HG03066 (cell line): ENCODE measurements around the gene ALKBH7.
"Not testable (repeated sequence)": the region's sequence is repeated elsewhere in the genome, so short reads cannot be mapped to it uniquely, and the experiment has no call there.

Experiments
- ATAC-seq: cut with Tn5 transposase; IDR thresholded peaks from one replicate; pipeline ENCODE4 v1.9.1; 2021; ENCODE audit warnings: low read depth; ENCODE audit not compliant: unreplicated experiment

The ALKBH7 gene

GRCh38 chr19:6372594-6373095, at the start of gene ALKBH7:
Gene ALKBH7 (plus strand): TSS chr19:6372794. CDS start chr19:6372821, 27 bp downstream.
- peak; percentile 75 for ATAC-seq

GRCh38 chr19:6324757-6325156, 47.8 kb upstream of the ALKBH7 start:
- ATAC-seq: no peak

- ATAC-seq: no peak
Observed at GRCh38 chr19:6325614-6326013, 47.0 kb upstream of the ALKBH7 start.

GRCh38 chr19:6326815-6327214, 45.8 kb upstream of the ALKBH7 start:
- ATAC-seq: no peak

- no peak for ATAC-seq
Observed at GRCh38 chr19:6333439-6333838, 39.2 kb upstream of the ALKBH7 start, which contains the start of gene ACER1. Gene ACER1 (minus strand): TSS chr19:6333612. CDS start chr19:6333551, 61 bp downstream.

- no peak for ATAC-seq
Observed at GRCh38 chr19:6334490-6335285, 37.9 kb upstream of the ALKBH7 start.

GRCh38 chr19:6340493-6341201, 31.9 kb upstream of the ALKBH7 start:
- no peak for ATAC-seq

- no peak for ATAC-seq
Observed at GRCh38 chr19:6343462-6343861, 29.1 kb upstream of the ALKBH7 start.

- not testable (repeated sequence) for ATAC-seq
Observed at GRCh38 chr19:6349271-6349670, 23.3 kb upstream of the ALKBH7 start.

- ATAC-seq: no peak
Observed at GRCh38 chr19:6350688-6351087, 21.9 kb upstream of the ALKBH7 start.

- ATAC-seq: no peak
Observed at GRCh38 chr19:6352381-6353165, 20.0 kb upstream of the ALKBH7 start.

- ATAC-seq: no peak
Observed at GRCh38 chr19:6354098-6354674, 18.4 kb upstream of the ALKBH7 start.

GRCh38 chr19:6355321-6356040, 17.1 kb upstream of the ALKBH7 start:
- ATAC-seq: not testable (repeated sequence)

- no peak for ATAC-seq
Observed at GRCh38 chr19:6357174-6357573, 15.4 kb upstream of the ALKBH7 start.

- no peak for ATAC-seq
Observed at GRCh38 chr19:6358003-6358402, 14.6 kb upstream of the ALKBH7 start.

GRCh38 chr19:6359568-6360341, 12.8 kb upstream of the ALKBH7 start:
- no peak for ATAC-seq

GRCh38 chr19:6360445-6360844, 12.1 kb upstream of the ALKBH7 start:
- not testable (repeated sequence) for ATAC-seq

GRCh38 chr19:6360857-6361216, 11.8 kb upstream of the ALKBH7 start:
- not testable (repeated sequence) for ATAC-seq

- no peak for ATAC-seq
Observed at GRCh38 chr19:6362027-6362350, 10.6 kb upstream of the ALKBH7 start.
